ENCODE results near the gene ZNF785.

- TF ChIP-seq POLR2A (IDR thresholded peaks at IDR 0.05; ENCODE audit: low read depth, low read length) = no peak
- no peak for TF ChIP-seq POLR2AphosphoS5 (IDR thresholded peaks at IDR 0.05; ENCODE audit: low read depth, low read length)
Observed at GRCh38 chr16:30552956-30553355, 32.5 kb downstream of the ZNF785 start.

All from GM12892 (cell line).